ENCODE results near the gene CD109.

GRCh38 chr6:73742433-73742832, 46.4 kb downstream of the CD109 start:
- no peak for TF ChIP-seq CTCF (IDR thresholded peaks at IDR 0.05)
- no peak for TF ChIP-seq EP300 (IDR thresholded peaks at IDR 0.05)
